H9 (cell line): ENCODE data around the gene CHRNA9. TPM values are rescaled to one million over a fixed set of nuclear protein-coding genes. Genes with fewer than 3 reads are reported as not detected.

Experiments
- DNase-seq: peaks from one replicate; pipeline ENCODE4 v3.0.0-alpha.2; 2017
- H2AFZ ChIP-seq: one replicate; pipeline ENCODE4 v1.6.1; 2013; ENCODE audit warnings: mild to moderate bottlenecking, low read length, control low read depth, moderate library complexity
- H2AK5ac ChIP-seq: 2 replicates; pipeline ENCODE4 v1.6.1; 2013; ENCODE audit warnings: low read length, control low read depth, mixed read lengths; ENCODE audit not compliant: insufficient read length
- H2BK120ac ChIP-seq: one replicate; pipeline ENCODE4 v1.6.1; 2013; ENCODE audit warnings: low read depth, mild to moderate bottlenecking, low read length, control low read depth, inconsistent platforms; ENCODE audit not compliant: poor library complexity, severe bottlenecking
- H2BK12ac ChIP-seq: 2 replicates; pipeline ENCODE4 v1.6.1; 2013; ENCODE audit warnings: low read length, control low read depth, mixed read lengths, low read depth; ENCODE audit not compliant: insufficient read length
- H2BK15ac ChIP-seq: 2 replicates; pipeline ENCODE4 v1.6.1; 2013; ENCODE audit warnings: low read depth, low read length, control low read depth
- H2BK20ac ChIP-seq: one replicate; pipeline ENCODE4 v1.6.1; 2013; ENCODE audit warnings: low read depth, mild to moderate bottlenecking, low read length, control low read depth, inconsistent platforms; ENCODE audit not compliant: poor library complexity, severe bottlenecking
- H2BK5ac ChIP-seq: 2 replicates; pipeline ENCODE4 v1.6.1; 2013; ENCODE audit warnings: low read length, control low read depth, mixed read lengths; ENCODE audit not compliant: insufficient read length
- H3K14ac ChIP-seq: 2 replicates; pipeline ENCODE4 v1.6.1; 2013; ENCODE audit warnings: low read length, control low read depth; ENCODE audit not compliant: insufficient read depth
- H3K18ac ChIP-seq: 2 replicates; pipeline ENCODE4 v1.6.1; 2013; ENCODE audit warnings: low read depth, mild to moderate bottlenecking, mixed read lengths, low read length, control low read depth; ENCODE audit not compliant: insufficient read length
- H3K23ac ChIP-seq: 2 replicates; pipeline ENCODE4 v1.6.1; 2013; ENCODE audit warnings: low read length, control low read depth, mixed read lengths, low read depth; ENCODE audit not compliant: insufficient read length
- H3K23me2 ChIP-seq: 2 replicates; pipeline ENCODE4 v1.6.1; 2013; ENCODE audit warnings: low read depth, mild to moderate bottlenecking, mixed read lengths, low read length, control low read depth; ENCODE audit not compliant: insufficient read length, poor library complexity, severe bottlenecking
- H3K27ac ChIP-seq: 2 replicates; pipeline ENCODE4 v1.5.1; 2013; ENCODE audit warnings: low read length, control low read depth, mixed read lengths, low read depth; ENCODE audit not compliant: insufficient read length
- H3K27me3 ChIP-seq: 2 replicates; pipeline ENCODE4 v1.6.1; 2013; ENCODE audit warnings: low read length, control low read depth, inconsistent platforms; ENCODE audit not compliant: insufficient read depth
- H3K4ac ChIP-seq: 2 replicates; pipeline ENCODE4 v1.6.1; 2013; ENCODE audit warnings: low read depth, mild to moderate bottlenecking, control low read depth, inconsistent platforms, low read length, moderate library complexity
- H3K4me1 ChIP-seq: 2 replicates; pipeline ENCODE4 v1.6.1; 2013; ENCODE audit warnings: low read length, control low read depth, inconsistent platforms; ENCODE audit not compliant: insufficient read depth
- H3K4me2 ChIP-seq: 2 replicates; pipeline ENCODE4 v1.6.1; 2013; ENCODE audit warnings: low read length, control low read depth, mixed read lengths; ENCODE audit not compliant: insufficient read length, insufficient read depth
- H3K56ac ChIP-seq: 2 replicates; pipeline ENCODE4 v1.6.1; 2013; ENCODE audit warnings: low read depth, mild to moderate bottlenecking, mixed read lengths, low read length, control low read depth; ENCODE audit not compliant: insufficient read length
- H3K79me1 ChIP-seq: 2 replicates; pipeline ENCODE4 v1.6.1; 2013; ENCODE audit warnings: low read depth, mild to moderate bottlenecking, moderate library complexity, low read length, control low read depth, inconsistent platforms; ENCODE audit not compliant: insufficient read depth, poor library complexity, severe bottlenecking
- H3K79me2 ChIP-seq: 2 replicates; pipeline ENCODE4 v1.6.1; 2013; ENCODE audit warnings: low read length, control low read depth, inconsistent platforms; ENCODE audit not compliant: insufficient read depth
- H3K9ac ChIP-seq: 2 replicates; pipeline ENCODE4 v1.6.1; 2013; ENCODE audit warnings: low read length, control low read depth, mixed read lengths; ENCODE audit not compliant: insufficient read length; ENCODE audit errors: extremely low read depth
- H3K9me3 ChIP-seq: one replicate; pipeline ENCODE4 v1.6.1; 2013; ENCODE audit warnings: low read depth, low read length, inconsistent platforms; ENCODE audit not compliant: control insufficient read depth
- H3T11ph ChIP-seq: one replicate; pipeline ENCODE4 v1.6.1; 2013; ENCODE audit warnings: mild to moderate bottlenecking, low read length, control low read depth, inconsistent platforms
- H4K20me1 ChIP-seq: one replicate; pipeline ENCODE4 v1.6.1; 2013; ENCODE audit not compliant: control insufficient read depth, insufficient read length, insufficient read depth
- H4K5ac ChIP-seq: 2 replicates; pipeline ENCODE4 v1.6.1; 2013; ENCODE audit warnings: low read depth, mild to moderate bottlenecking, mixed read lengths, low read length, control low read depth; ENCODE audit not compliant: insufficient read length
- H4K8ac ChIP-seq: replicated peaks from 2 replicates; pipeline ENCODE4 v1.6.1; 2013; ENCODE audit warnings: low read length, control low read depth, mixed read lengths, low read depth; ENCODE audit not compliant: insufficient read length
- H4K91ac ChIP-seq: 2 replicates; pipeline ENCODE4 v1.6.1; 2013; ENCODE audit warnings: low read depth, mild to moderate bottlenecking, moderate library complexity, mixed read lengths, low read length, control low read depth; ENCODE audit not compliant: insufficient read length
- H3K27ac Mint-ChIP-seq, 3 experiments: 2 replicates in 2 of 3; 3 replicates in 1 of 3; pipeline ENCODE4 v1.8.0; 2020 to 2021; ENCODE audit warnings: mixed read lengths in 3 of 3, mild to moderate bottlenecking in 1 of 3, moderate library complexity in 1 of 3
- H3K27me3 Mint-ChIP-seq: 2 replicates; pipeline ENCODE4 v1.8.0; 2021; ENCODE audit warnings: low read depth, mild to moderate bottlenecking, moderate library complexity, mixed read lengths
- H3K36me3 Mint-ChIP-seq, 3 experiments: 2 replicates in 2 of 3; 3 replicates in 1 of 3; pipeline ENCODE4 v1.8.0; 2020 to 2021; ENCODE audit warnings: low read depth in 3 of 3, mixed read lengths in 3 of 3; ENCODE audit not compliant: insufficient read depth in 1 of 3
- H3K4me1 Mint-ChIP-seq, 2 experiments: 2 replicates each; pipeline ENCODE4 v1.8.0; 2020; ENCODE audit warnings: mixed read lengths in 2 of 2
- H3K4me3 Mint-ChIP-seq, 2 experiments: 2 replicates in 1 of 2; 3 replicates in 1 of 2; pipeline ENCODE4 v1.8.0; 2020 to 2021; ENCODE audit warnings: mild to moderate bottlenecking in 2 of 2, mixed read lengths in 2 of 2, moderate library complexity in 1 of 2
- H3K9me3 Mint-ChIP-seq, 2 experiments: 2 replicates in 1 of 2; 3 replicates in 1 of 2; pipeline ENCODE4 v1.8.0; 2020; ENCODE audit warnings: mild to moderate bottlenecking in 2 of 2, mixed read lengths in 2 of 2, moderate library complexity in 1 of 2
- WGBS: extraction: QIAGEN DNeasy Blood & Tissue Kit; methylation state at CpG from one replicate; pipeline ENCODE4 v1.1.7; 2013; ENCODE audit warnings: missing lambda C conversion rate, low lambda C conversion rate, mixed read lengths; ENCODE audit not compliant: insufficient read length; ENCODE audit errors: extremely low coverage; 5-methylcytosine and 5-hydroxymethylcytosine counted together
- total RNA-seq: library from RNA; stranded (reverse); gene quantifications from 2 replicates; pipeline ENCODE4 v1.2.1, GENCODE V29; 2021
- TF ChIP-seq, protein P1 (sequence below): fragments of 200-600 bp; sonication (generic); conservative IDR thresholded peaks from 3 replicates; pipeline ENCODE4 v1.8.0; 2021; ENCODE audit warnings: antibody characterized with exemption, mild to moderate bottlenecking

CHRNA9 gene
- total RNA-seq, 1 experiment from 2014 or later: 1.2 TPM

DNA sequence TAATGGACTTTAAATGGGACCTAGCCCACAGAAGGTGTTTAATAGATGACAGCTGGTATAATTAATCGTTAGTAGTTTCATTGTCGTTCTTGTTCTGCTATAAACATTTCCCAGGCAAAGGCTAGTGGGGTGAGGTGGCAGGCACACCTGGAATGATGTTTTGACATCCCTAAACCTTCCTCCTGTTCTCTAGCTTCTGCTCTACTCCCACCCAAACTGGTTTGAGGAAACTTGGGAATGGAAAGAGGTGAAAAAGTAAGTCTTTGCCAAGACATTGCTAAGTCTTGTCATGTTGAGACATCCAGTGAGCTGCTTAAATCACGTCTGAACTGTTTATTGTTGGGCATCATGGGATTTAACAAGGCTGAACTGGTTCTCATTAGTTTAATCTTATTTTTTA is 37.5 kb downstream of the CHRNA9 start:
- Histone ChIP-seq H3K4ac (no peak overlapping the region), H2BK12ac (no peak overlapping the region), H4K8ac (no peak overlapping the region), H3K4me2 (no peak overlapping the region), H3K27ac (no peak overlapping the region), H4K5ac (no peak overlapping the region), H3K9me3 (no peaks in the 10 kb centered on the region), H2BK120ac (no peak overlapping the region), H2AFZ (no peak overlapping the region), H3K14ac (no peak overlapping the region), H3K23ac (no peak overlapping the region), H2AK5ac (no peak overlapping the region), H4K91ac (no peak overlapping the region), H2BK5ac (no peak overlapping the region), H3T11ph (no peak overlapping the region), H3K4me1 (no peaks in the 10 kb centered on the region), H3K79me1 (no peaks in the 10 kb centered on the region), H3K9ac (no peak overlapping the region), H4K20me1 (no peaks in the 10 kb centered on the region), H2BK20ac (no peak overlapping the region), H3K79me2 (no peaks in the 10 kb centered on the region), H2BK15ac (no peak overlapping the region), H3K56ac (no peak overlapping the region), H3K23me2 (no peaks in the 10 kb centered on the region), H3K27me3 (no peaks in the 10 kb centered on the region), H3K18ac (no peak overlapping the region)
- no CpG with 5 or more reads among the region's 3 CpGs for WGBS
- no peaks in the 10 kb centered on the region for H3K9me3 Mint-ChIP-seq
- DNase-seq: no peak
- H3K4me3 Mint-ChIP-seq: no peak overlapping the region
- H3K27me3 Mint-ChIP-seq: peaks cover 3% of the 10 kb centered on the region; the same call in 1 of the 2 replicates
- no peaks in the 10 kb centered on the region for H3K36me3 Mint-ChIP-seq
- H3K4me1 Mint-ChIP-seq: peaks cover 0 to 5% of the 10 kb centered on the region in 2 experiments; a peak in 1 of 4 replicates
- H3K27ac Mint-ChIP-seq: no peak overlapping the region
- TF ChIP-seq, protein P1, sequence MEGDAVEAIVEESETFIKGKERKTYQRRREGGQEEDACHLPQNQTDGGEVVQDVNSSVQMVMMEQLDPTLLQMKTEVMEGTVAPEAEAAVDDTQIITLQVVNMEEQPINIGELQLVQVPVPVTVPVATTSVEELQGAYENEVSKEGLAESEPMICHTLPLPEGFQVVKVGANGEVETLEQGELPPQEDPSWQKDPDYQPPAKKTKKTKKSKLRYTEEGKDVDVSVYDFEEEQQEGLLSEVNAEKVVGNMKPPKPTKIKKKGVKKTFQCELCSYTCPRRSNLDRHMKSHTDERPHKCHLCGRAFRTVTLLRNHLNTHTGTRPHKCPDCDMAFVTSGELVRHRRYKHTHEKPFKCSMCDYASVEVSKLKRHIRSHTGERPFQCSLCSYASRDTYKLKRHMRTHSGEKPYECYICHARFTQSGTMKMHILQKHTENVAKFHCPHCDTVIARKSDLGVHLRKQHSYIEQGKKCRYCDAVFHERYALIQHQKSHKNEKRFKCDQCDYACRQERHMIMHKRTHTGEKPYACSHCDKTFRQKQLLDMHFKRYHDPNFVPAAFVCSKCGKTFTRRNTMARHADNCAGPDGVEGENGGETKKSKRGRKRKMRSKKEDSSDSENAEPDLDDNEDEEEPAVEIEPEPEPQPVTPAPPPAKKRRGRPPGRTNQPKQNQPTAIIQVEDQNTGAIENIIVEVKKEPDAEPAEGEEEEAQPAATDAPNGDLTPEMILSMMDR: no peak
